SHP77 (cell line): ENCODE measurements around the gene DCAF17.
"Not testable (repeated sequence)": the region's sequence is repeated elsewhere in the genome, so short reads cannot be mapped to it uniquely, and the experiment has no call there.

Experiments
- DNase-seq, 2 experiments: peaks; one replicate each; lab custom pipeline; 2025; lab: John Stamatoyannopoulos, UW

Gene DCAF17

GRCh38 chr2:171411214-171411613 is 22.8 kb upstream of the DCAF17 start:
- no peak for DNase-seq

- DNase-seq: no peak
These were observed 22.1 kb upstream of the DCAF17 start for GRCh38 chr2:171411791-171412483.

GRCh38 chr2:171412571-171413175 is 21.4 kb upstream of the DCAF17 start:
- DNase-seq: no peak

DNA sequence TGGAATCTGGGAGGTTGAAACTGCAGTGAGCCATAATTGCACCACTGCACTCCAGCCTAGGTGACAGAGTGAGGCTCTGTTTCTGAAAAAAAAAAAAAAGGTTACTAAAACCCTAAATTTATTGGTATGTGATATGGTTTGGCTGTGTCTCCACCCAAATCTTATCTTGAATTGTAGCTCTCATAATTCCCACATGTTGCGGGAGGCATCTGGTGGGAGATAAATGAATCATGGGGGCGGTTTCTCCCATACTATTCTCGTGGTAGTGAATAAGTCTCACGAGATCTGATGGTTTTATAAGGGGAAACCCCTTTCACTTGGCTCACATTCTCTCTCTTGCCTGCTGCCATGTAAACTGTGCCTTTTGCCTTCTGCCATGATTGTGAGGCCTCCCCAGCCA is 19.4 kb upstream of the DCAF17 start:
- not testable (repeated sequence) for DNase-seq

DNA sequence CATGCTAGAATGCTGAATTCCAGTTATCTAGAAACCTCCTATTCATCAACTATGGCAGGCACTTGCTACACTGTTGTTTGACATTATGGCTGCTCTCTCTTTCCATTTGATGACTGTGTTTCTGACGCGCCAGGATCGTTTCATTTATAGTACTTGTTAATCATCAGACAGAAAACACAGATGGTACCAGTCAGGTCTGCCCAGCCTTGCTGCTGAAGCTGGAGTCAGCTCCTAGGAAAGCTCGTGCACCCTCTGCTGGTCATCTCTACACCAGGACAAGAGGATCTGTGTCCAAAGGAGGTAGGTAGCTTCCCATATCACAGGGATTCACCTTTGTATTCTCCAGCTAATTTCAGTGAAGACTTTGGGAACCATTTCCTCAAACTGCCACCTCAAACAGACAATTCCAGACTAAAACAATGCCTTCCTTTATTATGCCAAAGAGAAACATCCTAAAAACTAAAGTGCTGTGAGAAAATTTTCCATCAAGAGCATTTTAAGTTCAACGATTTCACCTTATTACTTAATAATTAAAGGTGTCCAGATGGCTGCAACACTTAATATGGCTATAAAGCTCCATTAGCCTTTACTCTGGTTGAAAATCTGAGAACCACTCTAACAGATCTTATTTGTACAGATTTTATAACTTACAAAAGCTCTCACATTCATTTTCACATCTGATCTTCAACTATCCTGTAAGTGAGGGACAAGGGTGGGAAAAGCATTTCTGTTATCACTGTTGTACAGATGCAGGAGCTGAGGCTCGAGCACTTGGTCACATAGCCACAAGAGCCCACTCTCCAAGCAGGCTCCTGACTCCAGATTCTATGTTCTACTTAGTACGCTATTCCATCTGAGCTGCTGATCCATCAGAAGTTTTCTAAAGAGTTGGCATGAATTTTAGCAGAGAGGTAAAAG is 17.8 kb upstream of the DCAF17 start:
- DNase-seq: peak; percentile 57 to 58

DNA sequence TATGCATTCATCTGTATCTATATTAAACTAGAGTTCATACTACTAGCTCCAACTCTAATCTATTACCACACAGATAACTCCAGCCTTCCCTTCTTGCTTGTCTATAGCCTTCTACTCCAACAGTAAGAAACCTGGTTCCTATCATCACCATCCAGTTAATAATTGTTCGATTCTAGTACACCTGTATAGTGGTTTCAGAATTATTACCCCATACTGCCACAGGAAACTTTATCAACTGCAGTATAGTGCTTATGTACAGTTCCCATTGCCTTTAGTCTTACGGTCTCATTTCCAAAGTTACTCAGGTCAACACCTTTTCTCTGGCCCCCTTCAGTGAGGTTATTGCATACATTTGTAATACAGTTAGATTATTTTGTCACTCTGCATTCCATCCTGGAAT is 14.7 kb upstream of the DCAF17 start:
- no peak for DNase-seq

GRCh38 chr2:171420728-171421563 is 13.1 kb upstream of the DCAF17 start:
- no peak for DNase-seq

GRCh38 chr2:171422710-171423495 is 11.1 kb upstream of the DCAF17 start:
- DNase-seq: not testable (repeated sequence)

- no peak for DNase-seq
These were observed 3.3 kb upstream of the DCAF17 start for GRCh38 chr2:171430516-171431410.

DNA sequence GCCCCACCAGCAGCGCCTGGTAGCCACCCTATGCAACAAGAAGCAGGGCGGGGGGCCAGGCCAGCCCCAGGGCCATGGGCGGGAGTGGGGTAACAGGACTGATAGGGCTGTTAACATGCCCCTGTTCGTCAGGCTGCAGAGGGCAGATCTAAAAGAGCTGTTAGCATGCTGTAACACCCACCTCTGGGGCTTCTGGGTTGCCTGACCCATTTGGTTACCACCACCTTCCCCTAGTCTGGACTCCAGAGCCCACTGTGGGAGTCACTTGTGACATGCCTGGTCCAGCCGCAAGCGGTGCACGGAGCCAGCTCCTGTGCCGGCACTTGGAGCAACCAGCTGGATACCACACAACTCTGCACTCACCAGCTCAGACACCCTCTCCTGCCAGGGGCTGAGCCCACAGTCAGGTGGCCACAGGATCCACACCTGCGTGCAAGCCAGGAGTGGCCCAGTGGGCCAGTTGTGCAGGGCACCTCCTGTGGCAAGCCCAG is 2.3 kb upstream of the DCAF17 start:
- DNase-seq: no peak

DNA sequence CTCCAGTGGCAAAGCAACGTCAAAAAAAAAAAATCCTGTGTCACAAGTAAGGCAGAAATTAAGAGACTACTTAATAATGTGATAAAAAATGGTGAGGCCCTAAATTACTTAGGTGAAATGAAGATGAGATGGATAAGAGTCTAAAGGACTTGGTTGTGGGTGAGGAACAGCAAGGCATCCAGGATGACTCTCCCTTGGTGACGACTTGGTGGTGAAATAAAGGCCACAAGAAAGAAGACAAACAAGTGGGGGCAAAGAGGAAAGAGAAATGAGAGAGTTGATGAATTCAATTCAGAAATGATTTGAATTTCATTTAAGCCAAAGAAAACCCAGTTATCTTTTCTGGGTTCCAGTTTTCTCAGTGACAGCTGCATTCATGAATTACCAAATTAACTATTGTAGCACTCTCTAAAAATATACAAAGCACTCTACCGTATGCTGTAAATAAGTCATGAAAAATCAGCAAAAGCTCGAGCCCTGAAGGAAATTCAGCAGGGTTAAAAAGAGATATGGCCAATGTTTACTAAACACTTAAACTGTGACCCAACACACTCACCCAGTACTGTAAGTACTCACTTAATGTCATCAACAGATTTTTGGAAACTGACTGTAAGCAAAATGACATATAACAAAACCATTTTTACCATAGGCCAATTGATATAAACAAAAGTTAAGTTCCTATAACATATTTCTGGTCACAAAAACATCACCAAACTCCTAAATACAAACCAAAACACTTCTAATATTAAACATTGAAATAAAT is 1.6 kb upstream of the DCAF17 start:
- DNase-seq: no peak

DNA sequence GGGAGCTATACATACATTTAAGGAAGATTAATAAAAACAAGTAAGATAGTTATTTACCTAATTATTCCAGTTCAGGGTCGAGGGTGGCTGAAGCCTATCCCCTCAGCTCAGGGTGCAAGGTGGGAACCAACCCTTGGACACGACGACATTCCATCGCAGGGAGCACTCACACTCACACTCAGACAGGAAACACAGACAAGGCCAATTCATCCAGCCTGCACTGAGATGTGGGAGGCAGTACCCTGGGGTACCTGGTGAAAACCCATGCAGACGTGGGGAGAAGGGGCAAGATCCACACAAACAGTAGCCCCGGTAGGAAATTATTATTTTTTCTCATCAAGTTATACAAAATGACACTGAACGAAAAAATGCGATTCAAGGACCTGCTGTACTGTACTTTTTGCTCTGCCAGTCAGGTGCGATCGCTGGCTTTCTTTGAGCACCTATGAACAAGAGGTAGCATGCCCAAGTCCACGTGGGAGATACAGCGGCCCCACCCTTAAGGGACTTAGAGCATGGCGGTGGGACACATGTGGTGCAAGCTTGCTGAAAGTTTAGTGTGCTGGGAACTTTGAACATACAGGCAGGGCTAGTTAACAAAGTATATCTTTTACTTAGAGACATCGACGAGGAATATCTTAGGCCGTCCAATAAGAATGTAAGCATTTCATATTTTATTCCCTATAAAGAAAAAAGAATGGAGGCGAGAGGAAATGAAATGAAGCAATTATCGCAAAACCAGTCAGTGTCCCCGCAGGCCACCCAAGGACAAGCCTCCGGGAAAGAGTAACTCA is 860 bp upstream of the DCAF17 start:
- DNase-seq: peak; percentile 1 to 18

- DNase-seq: no peak
These were observed 338 bp upstream of the DCAF17 start, which contains the start of gene METTL8 for GRCh38 chr2:171433763-171434012. Gene METTL8 (minus strand): TSS chr2:171433990. CDS start chr2:171392185, 41,805 bp downstream.

GRCh38 chr2:171436307-171436706 is 2.3 kb downstream of the DCAF17 start:
- no peak for DNase-seq

- DNase-seq: no peak
These were observed 7.4 kb downstream of the DCAF17 start for GRCh38 chr2:171441470-171441869.

DNA sequence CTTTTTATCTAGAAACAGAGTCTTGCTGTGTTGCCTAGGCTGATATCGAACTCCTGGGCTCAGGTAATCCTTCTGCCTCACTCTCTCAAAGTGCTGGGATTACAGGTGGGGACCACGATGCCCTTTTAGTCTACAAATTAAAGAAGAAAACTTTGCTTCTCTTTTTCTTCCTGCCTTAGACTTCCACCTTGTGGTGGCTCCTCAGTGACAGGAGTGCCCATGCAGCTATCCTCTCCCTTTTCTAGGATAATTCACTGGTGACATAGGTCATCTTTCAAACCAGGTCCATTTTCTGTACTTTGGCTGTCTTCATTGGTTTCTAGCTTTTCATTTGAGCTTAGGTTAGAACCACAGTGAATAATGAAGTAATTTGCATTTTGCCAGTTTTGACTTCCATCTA is 13.6 kb downstream of the DCAF17 start:
- no peak for DNase-seq

GRCh38 chr2:171451074-171451473 is 17.0 kb downstream of the DCAF17 start:
- no peak for DNase-seq

DNA sequence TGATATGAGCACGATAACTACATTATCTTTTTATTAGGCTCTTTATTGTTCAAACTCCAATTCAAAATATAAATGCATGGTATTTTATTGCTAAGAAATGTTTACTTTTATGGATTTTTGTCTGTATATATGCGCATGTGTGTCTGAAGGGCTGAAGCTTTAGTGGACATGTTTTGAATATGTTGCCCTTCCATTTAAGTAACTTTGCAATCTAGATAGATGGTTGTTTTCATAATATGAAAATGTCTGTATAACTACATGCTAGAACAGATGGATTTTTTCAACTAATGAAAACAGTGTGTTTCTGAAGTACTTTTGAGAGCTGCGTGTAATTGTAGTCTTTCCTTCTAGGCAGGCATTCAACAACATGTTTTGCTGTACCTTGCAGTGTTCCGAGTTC is 18.7 kb downstream of the DCAF17 start:
- no peak for DNase-seq
